Hepatocyte (in vitro differentiated cells): ENCODE measurements around the gene AP1G2. TPM values are rescaled to one million over a fixed set of nuclear protein-coding genes. Genes with fewer than 3 reads are reported as not detected.

ENCODE experiments used
- DNase-seq: peaks from one replicate; pipeline ENCODE4 v3.0.0-alpha.2; 2016; ENCODE audit warnings: low spot score
- H2AFZ ChIP-seq: fragments of 200-600 bp; sonication (generic); 2 replicates; pipeline ENCODE4 v1.6.0; 2016; ENCODE audit warnings: antibody characterized with exemption, mild to moderate bottlenecking
- H3K27ac ChIP-seq: fragments of 200-600 bp; sonication (generic); 2 replicates; pipeline ENCODE4 v1.5.1; 2016; ENCODE audit warnings: mild to moderate bottlenecking
- H3K27me3 ChIP-seq: fragments of 200-600 bp; sonication (generic); 2 replicates; pipeline ENCODE4 v1.6.1; 2016
- H3K36me3 ChIP-seq: fragments of 200-600 bp; sonication (generic); replicated peaks from 2 replicates; pipeline ENCODE4 v1.5.1; 2016; ENCODE audit warnings: low read depth; ENCODE audit not compliant: insufficient read depth
- H3K4me1 ChIP-seq: fragments of 200-600 bp; sonication (generic); 2 replicates; pipeline ENCODE4 v1.5.1; 2016; ENCODE audit warnings: mild to moderate bottlenecking, moderate library complexity; ENCODE audit not compliant: insufficient read depth
- H3K4me2 ChIP-seq: fragments of 200-600 bp; sonication (generic); 2 replicates; pipeline ENCODE4 v1.6.0; 2016
- H3K4me3 ChIP-seq: fragments of 200-600 bp; sonication (generic); 2 replicates; pipeline ENCODE4 v1.5.1; 2016; ENCODE audit warnings: mild to moderate bottlenecking
- H3K79me2 ChIP-seq: fragments of 200-600 bp; sonication (generic); 2 replicates; pipeline ENCODE4 v1.6.0; 2017; ENCODE audit warnings: mild to moderate bottlenecking
- H3K9me2 ChIP-seq: fragments of 200-600 bp; sonication (generic); replicated peaks from 2 replicates; pipeline ENCODE4 v1.6.0; 2017; ENCODE audit warnings: mild to moderate bottlenecking; ENCODE audit not compliant: insufficient read depth
- H3K9me3 ChIP-seq: fragments of 200-600 bp; sonication (generic); 2 replicates; pipeline ENCODE4 v1.5.1; 2016; ENCODE audit warnings: low read depth, mild to moderate bottlenecking
- H4K20me1 ChIP-seq: fragments of 200-600 bp; sonication (generic); 2 replicates; pipeline ENCODE4 v1.6.0; 2016; ENCODE audit warnings: mild to moderate bottlenecking; ENCODE audit not compliant: insufficient read depth, poor library complexity, severe bottlenecking
- CTCF ChIP-seq: fragments of 200-600 bp; sonication (generic); IDR thresholded peaks from 2 replicates; pipeline ENCODE4 v1.5.1; 2016; ENCODE audit warnings: antibody characterized with exemption, mild to moderate bottlenecking; ENCODE audit not compliant: poor library complexity
- EZH2 ChIP-seq: fragments of 200-600 bp; sonication (generic); IDR thresholded peaks from 2 replicates; pipeline ENCODE4 v1.6.1; 2016; ENCODE audit warnings: antibody characterized with exemption, mild to moderate bottlenecking, borderline replicate concordance
- EZH2phosphoT487 ChIP-seq: fragments of 200-600 bp; sonication (generic); IDR thresholded peaks from one replicate; pipeline ENCODE4 v1.6.1; 2018; ENCODE audit warnings: antibody characterized with exemption, mild to moderate bottlenecking, low read depth, moderate library complexity; ENCODE audit not compliant: unreplicated experiment, severe bottlenecking
- WGBS: methylation state at CpG from one replicate; pipeline ENCODE4 v1.1.6; 2016; ENCODE audit warnings: low lambda C conversion rate; ENCODE audit errors: missing lambda C conversion rate; 5-methylcytosine and 5-hydroxymethylcytosine counted together
- polyA plus RNA-seq: library from polyadenylated mRNA; unstranded; fragments of >200 nt; fragmentation: Nextera tagmentation; extraction: Ambion mirVana; gene quantifications from 2 replicates; pipeline ENCODE4 v1.2.1, GENCODE V29; 2016
- total RNA-seq: library from RNA; depleted of rRNA; stranded (reverse); fragments of >200 nt; gene quantifications from 2 replicates; pipeline ENCODE4 v1.2.3, GENCODE V29; 2014

Gene AP1G2
- total and polyA plus RNA-seq, 2 experiments from 2014 or later, result 87.5 to 191 TPM

- H2AFZ ChIP-seq, result no peak overlapping the region
- peaks cover 14% of the 10 kb centered on the region for H3K4me1 ChIP-seq
- no peak for DNase-seq
- no peaks in the 10 kb centered on the region for H4K20me1 ChIP-seq
- H3K27ac ChIP-seq, result no peak overlapping the region
- no peaks in the 10 kb centered on the region for H3K9me2 ChIP-seq
- no peaks in the 10 kb centered on the region for H3K9me3 ChIP-seq
- TF ChIP-seq EZH2 (no peak), CTCF (no peak), EZH2phosphoT487 (no peak)
- 86% methylated on average over 3 of the region's 3 CpGs for WGBS
- H3K79me2 ChIP-seq, result peaks cover 17% of the 10 kb centered on the region
- H3K36me3 ChIP-seq, result no peaks in the 10 kb centered on the region
- no peak overlapping the region for H3K4me3 ChIP-seq
- H3K27me3 ChIP-seq, result no peaks in the 10 kb centered on the region
- H3K4me2 ChIP-seq, result no peak overlapping the region
Observed at GRCh38 chr14:23559926-23560520, 7.6 kb downstream of the AP1G2 start.

- 74% methylated on average over 21 of the region's 21 CpGs for WGBS
- no peak overlapping the region for H3K4me2 ChIP-seq
- H3K9me3 ChIP-seq, result no peaks in the 10 kb centered on the region
- peak; percentile 79 for DNase-seq
- no peaks in the 10 kb centered on the region for H3K9me2 ChIP-seq
- no peak overlapping the region for H3K4me3 ChIP-seq
- no peaks in the 10 kb centered on the region for H3K36me3 ChIP-seq
- TF ChIP-seq EZH2phosphoT487 (no peak), CTCF (peak; percentile 80), EZH2 (no peak)
- H3K79me2 ChIP-seq, result peaks cover 17% of the 10 kb centered on the region
- H4K20me1 ChIP-seq, result no peaks in the 10 kb centered on the region
- H3K27ac ChIP-seq, result peak overlapping the region; percentile 93
- no peaks in the 10 kb centered on the region for H3K27me3 ChIP-seq
- H2AFZ ChIP-seq, result no peak overlapping the region
- peaks cover 14% of the 10 kb centered on the region for H3K4me1 ChIP-seq
Observed at GRCh38 chr14:23559010-23559925, 8.3 kb downstream of the AP1G2 start.

GRCh38 chr14:23558346-23559009 lies 9.1 kb downstream of the AP1G2 start:
- no peak for DNase-seq
- Histone ChIP-seq H3K4me1 (peaks cover 14% of the 10 kb centered on the region), H3K36me3 (no peaks in the 10 kb centered on the region), H3K79me2 (peaks cover 17% of the 10 kb centered on the region), H3K4me3 (no peak overlapping the region), H3K27me3 (no peaks in the 10 kb centered on the region), H2AFZ (no peak overlapping the region), H3K9me2 (no peaks in the 10 kb centered on the region), H4K20me1 (no peaks in the 10 kb centered on the region), H3K9me3 (no peaks in the 10 kb centered on the region), H3K4me2 (peak overlapping the region; percentile 50), H3K27ac (peak overlapping the region; percentile 93)
- TF ChIP-seq EZH2phosphoT487 (no peak), EZH2 (no peak), CTCF (no peak)
- WGBS, result 93% methylated on average over 10 of the region's 10 CpGs
